Daoy (cell line): ENCODE data around the gene PIGN. TPM values are rescaled to one million over a fixed set of nuclear protein-coding genes. Genes with fewer than 3 reads are reported as not detected.
"Not testable (repeated sequence)": the region's sequence is repeated elsewhere in the genome, so short reads cannot be mapped to it uniquely, and the experiment has no call there.

Experiments used
- DNase-seq: peaks from one replicate; pipeline ENCODE4 v3.0.0-alpha.2; 2015; ENCODE audit warnings: low read depth
- total RNA-seq: library from RNA; depleted of rRNA; stranded (reverse); fragments of >200 nt; shearing (Covaris generic); gene quantifications from 2 replicates; pipeline ENCODE4 v1.2.3, GENCODE V29; 2014

The PIGN gene
- total RNA-seq, 1 experiment from 2014 or later = 14.9 TPM

- DNase-seq = no peak
These were observed 120.6 kb downstream of the PIGN start for GRCh38 chr18:62066102-62066818.

GRCh38 chr18:62064361-62064760 is 122.5 kb downstream of the PIGN start:
- DNase-seq = no peak

GRCh38 chr18:62061821-62062478 is 124.9 kb downstream of the PIGN start:
- no peak for DNase-seq

DNA sequence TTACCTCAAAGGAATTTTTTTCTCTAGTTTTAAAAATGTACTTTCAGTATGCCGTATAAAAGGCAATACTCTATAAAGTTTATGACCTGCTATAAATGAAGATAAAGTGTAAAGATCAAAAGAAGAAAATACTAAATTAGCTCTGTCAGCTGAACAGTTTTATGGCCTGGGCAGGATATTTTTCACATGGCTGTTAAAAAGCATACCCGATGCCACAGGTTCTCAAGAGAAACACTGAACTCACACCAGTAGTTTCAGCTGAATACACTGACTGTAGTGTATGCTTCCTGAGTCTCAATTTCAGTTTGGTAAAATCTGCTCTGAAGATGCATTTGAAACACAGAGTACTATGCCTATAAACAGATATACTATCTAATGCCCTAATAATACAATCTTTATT is 126.0 kb downstream of the PIGN start:
- DNase-seq = no peak

- no peak for DNase-seq
These were observed 131.8 kb downstream of the PIGN start for GRCh38 chr18:62054929-62055498.

DNA sequence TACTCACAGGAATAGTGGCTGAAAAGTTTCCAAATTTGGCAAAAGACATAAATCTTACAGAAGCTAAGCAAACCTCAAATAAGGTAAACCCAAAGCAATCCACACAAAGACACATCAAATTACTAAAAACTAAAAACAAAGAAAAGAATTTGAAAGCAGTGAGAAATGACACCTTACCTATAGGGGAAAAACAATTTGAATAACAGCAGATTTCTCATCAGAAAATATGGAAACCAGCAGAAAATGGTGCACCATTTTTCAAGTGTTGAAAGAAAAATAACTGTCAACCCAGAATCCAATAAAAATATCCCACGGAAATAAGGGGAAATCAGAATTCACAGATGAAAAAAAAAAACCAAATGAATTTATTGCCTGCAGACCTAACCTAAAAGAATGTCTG is 138.6 kb downstream of the PIGN start:
- no peak for DNase-seq

DNA sequence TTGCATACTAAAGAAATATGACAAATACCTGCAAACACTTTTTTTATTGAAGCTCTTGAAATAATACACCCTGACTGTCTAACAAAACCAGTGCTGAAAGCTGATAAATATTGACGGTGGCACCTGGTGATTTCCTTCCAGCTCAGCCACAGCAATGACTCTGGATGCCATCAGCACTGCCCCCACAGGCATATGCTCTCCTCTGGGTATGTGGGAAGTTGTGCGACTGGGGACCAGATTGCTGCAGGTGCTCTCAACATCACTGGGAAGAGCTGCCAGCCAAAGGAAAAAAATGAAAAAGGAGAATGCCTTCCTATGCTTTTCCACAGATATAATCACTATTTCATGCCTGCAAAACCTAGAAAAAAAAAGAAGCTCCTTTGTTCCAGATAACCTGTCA is 141.5 kb downstream of the PIGN start:
- DNase-seq = no peak

DNA sequence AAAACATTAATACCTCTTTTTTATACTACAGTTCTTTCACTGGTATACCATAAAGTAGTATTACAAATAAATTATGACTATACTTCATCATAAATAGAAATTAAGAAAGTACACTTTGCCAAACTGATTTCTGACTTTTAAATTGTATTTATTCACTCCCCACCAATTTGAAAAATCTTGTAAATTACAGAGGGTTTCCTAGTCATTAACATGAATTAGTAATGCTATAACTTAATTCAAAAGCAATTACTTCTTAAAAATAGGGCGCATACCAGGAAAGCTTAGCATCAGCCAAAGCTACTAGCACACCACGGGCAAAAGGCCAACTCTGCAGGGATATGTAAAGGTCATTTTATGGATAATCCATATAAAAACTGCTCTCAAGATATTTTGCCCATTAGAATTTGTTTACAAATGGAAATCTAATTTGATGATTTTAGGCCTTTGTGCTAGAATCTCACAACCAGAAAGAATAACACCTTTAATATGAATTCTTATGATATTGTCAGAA is 142.3 kb downstream of the PIGN start:
- no peak for DNase-seq

DNA sequence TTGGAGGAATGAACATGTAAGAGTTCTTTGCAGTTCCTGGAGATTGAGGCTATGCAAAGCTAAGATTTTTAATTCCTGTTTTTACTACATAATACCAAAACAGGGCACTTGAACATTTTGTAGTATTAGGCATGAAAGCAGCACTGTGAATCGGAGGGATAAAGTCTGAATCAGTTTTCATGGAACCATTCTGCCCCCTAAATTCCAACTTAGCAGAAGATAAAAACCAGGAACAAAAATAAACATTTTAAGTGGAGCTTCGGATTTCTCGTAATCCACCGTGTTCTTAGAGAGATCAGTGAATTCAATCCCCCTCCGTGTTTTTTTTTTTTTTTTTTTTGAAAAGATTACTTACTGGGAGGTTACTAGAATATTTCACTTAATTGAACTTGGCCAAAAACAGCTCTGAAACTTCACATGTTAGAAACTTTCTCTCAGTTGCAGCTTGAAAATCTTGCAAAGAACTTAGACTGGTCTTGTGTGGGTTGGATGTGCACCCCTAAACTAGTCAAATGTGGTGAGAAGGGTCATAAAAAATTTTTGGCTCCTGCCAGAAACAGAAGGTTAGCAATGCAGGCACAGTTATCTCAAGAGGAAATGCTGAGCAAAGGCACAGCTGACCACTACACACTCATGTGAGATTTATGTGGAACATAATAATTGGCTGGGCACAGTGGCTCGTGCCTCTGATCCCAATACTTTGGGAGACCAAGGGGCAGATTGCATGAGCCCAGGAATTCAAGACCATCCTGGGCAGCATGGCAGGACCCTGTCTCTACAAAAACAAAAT is 148.7 kb downstream of the PIGN start:
- no peak for DNase-seq

- no peak for DNase-seq
These were observed 149.7 kb downstream of the PIGN start for GRCh38 chr18:62037012-62037742.

- DNase-seq = not testable (repeated sequence)
These were observed 152.6 kb downstream of the PIGN start for GRCh38 chr18:62034286-62034685.

GRCh38 chr18:62033756-62034155 is 153.1 kb downstream of the PIGN start:
- DNase-seq = no peak

GRCh38 chr18:62033207-62033606 is 153.6 kb downstream of the PIGN start:
- no peak for DNase-seq

GRCh38 chr18:62030091-62030985 is 156.5 kb downstream of the PIGN start:
- DNase-seq = no peak

DNA sequence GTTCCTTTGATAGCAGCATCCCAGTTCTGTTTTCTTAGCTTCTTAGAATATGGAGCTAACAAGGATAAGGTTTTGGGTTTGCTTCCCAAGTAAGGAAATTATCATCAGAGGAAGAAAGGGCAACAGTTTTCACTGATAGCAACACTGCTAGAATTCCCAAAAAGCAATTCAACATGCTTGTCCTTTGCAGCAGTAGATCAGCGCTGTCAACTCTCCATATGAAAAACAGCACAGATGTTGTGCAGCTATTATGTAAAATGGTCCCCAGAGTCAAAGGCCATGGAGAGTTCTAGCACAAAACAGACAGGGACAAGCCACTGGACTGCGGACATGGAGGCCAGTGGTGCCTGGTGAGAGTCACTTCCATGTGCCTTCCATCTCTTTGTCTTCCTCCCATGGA is 158.1 kb downstream of the PIGN start:
- no peak for DNase-seq

DNA sequence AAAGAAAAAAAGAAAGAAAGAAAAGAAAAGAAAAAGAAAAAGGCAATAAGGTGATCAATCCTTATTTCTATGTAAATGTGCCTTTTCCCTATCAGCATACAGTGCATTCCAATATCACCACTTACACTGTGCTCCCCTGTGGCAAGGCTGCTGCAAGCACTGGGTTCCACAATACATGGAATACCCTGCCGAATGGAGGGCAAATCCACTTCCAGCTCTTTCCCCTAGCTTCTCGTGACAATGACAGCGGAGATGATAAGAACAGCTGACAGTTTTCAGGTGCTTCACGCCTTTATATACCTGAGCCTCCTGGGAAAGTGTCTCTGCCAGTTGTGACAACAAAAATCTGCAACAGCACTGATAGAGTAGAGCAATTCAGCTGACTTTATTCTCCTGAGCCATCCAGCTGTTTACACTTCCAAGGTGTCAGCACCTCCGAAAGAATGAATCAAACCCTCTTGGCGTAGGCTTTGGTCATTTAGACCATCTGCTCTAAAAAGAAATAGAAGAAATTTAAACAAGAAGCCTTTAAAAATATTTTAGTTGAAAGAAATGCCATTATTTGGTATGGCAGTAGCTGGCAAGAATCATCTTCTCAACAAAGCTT is 158.8 kb downstream of the PIGN start:
- no peak for DNase-seq

- DNase-seq = peak; percentile 64
These were observed 160.3 kb downstream of the PIGN start for GRCh38 chr18:62026586-62026985.

GRCh38 chr18:62024983-62025382 is 161.9 kb downstream of the PIGN start:
- no peak for DNase-seq

- no peak for DNase-seq
These were observed 163.3 kb downstream of the PIGN start for GRCh38 chr18:62023536-62023935.

- no peak for DNase-seq
These were observed 168.2 kb downstream of the PIGN start for GRCh38 chr18:62018759-62019041.
